Subcutaneous adipose tissue (tissue), 4 donors: ENCODE measurements around the gene PIGZ. TPM values are rescaled to one million over a fixed set of nuclear protein-coding genes. Genes with fewer than 3 reads are reported as not detected.

ENCODE experiments used
- CTCF ChIP-seq: fragments of 450-650 bp; IDR thresholded peaks from one replicate; pipeline ENCODE4 v1.5.1; 2016; ENCODE audit warnings: low read depth, mild to moderate bottlenecking, control low read depth, antibody characterized with exemption, moderate library complexity
- total RNA-seq, 4 donors: library from RNA; depleted of rRNA; stranded (reverse); fragments of >200 nt; gene quantifications; one replicate each; pipeline ENCODE4 v1.1.0, GENCODE V29; 2016

The PIGZ gene
- total RNA-seq, 4 donors from 2014 or later, result 8.8 to 18.5 (median 17.0) TPM

GRCh38 chr3:196974661-196975060 lies 6.0 kb upstream of the PIGZ start:
- no peak for TF ChIP-seq CTCF

GRCh38 chr3:196971094-196971698 lies 2.6 kb upstream of the PIGZ start:
- no peak for TF ChIP-seq CTCF

- TF ChIP-seq CTCF, result no peak
Measured at GRCh38 chr3:196970547-196971093, 2.0 kb upstream of the PIGZ start.

- no peak for TF ChIP-seq CTCF
Measured at GRCh38 chr3:196969660-196970546, 1.3 kb upstream of the PIGZ start.

- no peak for TF ChIP-seq CTCF
Measured at GRCh38 chr3:196969134-196969659, 564 bp upstream of the PIGZ start.

GRCh38 chr3:196967412-196968232 lies 1.0 kb downstream of the PIGZ start:
- TF ChIP-seq CTCF, result no peak
